ENCODE measurements around the gene ARHGEF35.
"Not testable (repeated sequence)": the region's sequence is repeated elsewhere in the genome, so short reads cannot be mapped to it uniquely, and the experiment has no call there.

DNA sequence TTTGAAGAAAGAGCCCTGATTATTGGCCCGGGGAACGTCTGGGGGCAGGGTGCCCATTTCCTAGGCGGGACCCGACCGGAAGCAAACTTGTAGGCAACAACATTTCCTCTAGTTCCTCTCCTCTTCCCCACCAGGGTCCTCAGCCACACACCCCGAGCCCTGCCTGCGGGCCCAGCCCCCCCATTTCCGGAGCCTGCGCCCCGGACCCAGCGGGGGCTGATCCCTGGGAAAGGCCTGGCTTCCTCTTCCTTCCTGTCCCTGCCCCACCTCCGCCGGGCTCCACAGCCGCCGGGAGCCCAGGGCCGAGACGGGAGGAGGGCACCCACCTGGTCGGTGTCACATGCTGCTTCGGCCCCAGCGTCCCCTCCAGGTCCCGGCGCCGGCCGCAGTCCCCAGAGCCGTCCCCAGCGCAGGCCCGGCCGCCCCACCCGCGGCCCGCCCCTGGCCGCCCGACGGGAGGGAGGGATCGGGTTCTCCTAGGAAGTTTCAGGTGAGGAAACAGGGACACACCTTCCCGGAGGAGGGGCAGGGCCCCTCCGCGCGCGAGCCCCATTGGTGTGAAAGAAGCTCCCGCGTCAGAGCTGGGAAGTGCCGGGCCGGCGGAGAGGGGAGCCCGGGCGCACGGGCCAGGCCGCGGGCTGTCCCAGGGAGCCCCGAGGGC is at the start of gene ARHGEF35:
- TF ChIP-seq, protein P1, sequence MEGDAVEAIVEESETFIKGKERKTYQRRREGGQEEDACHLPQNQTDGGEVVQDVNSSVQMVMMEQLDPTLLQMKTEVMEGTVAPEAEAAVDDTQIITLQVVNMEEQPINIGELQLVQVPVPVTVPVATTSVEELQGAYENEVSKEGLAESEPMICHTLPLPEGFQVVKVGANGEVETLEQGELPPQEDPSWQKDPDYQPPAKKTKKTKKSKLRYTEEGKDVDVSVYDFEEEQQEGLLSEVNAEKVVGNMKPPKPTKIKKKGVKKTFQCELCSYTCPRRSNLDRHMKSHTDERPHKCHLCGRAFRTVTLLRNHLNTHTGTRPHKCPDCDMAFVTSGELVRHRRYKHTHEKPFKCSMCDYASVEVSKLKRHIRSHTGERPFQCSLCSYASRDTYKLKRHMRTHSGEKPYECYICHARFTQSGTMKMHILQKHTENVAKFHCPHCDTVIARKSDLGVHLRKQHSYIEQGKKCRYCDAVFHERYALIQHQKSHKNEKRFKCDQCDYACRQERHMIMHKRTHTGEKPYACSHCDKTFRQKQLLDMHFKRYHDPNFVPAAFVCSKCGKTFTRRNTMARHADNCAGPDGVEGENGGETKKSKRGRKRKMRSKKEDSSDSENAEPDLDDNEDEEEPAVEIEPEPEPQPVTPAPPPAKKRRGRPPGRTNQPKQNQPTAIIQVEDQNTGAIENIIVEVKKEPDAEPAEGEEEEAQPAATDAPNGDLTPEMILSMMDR (IDR thresholded peaks at IDR 0.05), result not testable (repeated sequence)
- not testable (repeated sequence) for TF ChIP-seq POLR2A (IDR thresholded peaks at IDR 0.05)
